ENCODE results near the gene RAB31.

Gene RAB31

GRCh38 chr18:9716780-9717563 is 8.9 kb downstream of the RAB31 start:
- no peak overlapping the region for H3K4me3 ChIP-seq (ENCODE audit: low read depth, low read length)
- TF ChIP-seq POLR2A (IDR thresholded peaks at IDR 0.05; ENCODE audit: extremely low read depth, insufficient read length) = no peak
- no peak for TF ChIP-seq CTCF (IDR thresholded peaks at IDR 0.05; ENCODE audit: low read depth, low read length)
- no peak for TF ChIP-seq MYC (IDR thresholded peaks at IDR 0.05; ENCODE audit: low read depth, low read length)
- no peak for TF ChIP-seq MAX (IDR thresholded peaks at IDR 0.05; ENCODE audit: low read depth, low read length)
- DNase-seq (ENCODE audit: low read depth) = no peak

DNA sequence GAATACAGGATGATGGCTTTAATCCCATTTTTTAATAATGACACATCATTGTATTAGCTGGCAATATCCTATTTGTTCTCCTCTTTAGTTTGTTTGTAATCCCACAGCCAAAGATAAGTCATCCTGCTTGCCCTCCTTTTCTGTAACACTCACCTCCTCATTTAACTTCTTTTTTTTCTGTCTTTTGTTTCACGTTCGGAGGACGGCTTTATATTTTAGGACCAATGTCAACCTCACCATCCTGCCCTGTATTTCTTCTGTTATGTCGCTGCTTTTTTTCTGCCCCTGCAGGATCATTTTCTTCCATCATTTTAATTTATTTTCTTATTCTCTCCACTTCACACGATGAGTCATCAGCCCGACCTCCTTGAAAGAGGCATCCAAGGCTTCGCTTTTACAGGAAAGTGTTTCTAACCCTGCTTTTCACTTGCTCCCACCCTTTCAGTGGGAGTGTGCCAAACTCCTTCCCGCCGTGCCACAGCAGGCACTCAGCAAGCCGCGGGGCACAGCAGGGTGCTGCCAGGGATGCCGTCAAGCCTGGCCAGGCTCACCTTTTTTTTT is 11.4 kb downstream of the RAB31 start:
- DNase-seq (ENCODE audit: low read depth) = no peak
- no peak overlapping the region for H3K4me3 ChIP-seq (ENCODE audit: low read depth, low read length)
- TF ChIP-seq MYC (IDR thresholded peaks at IDR 0.05; ENCODE audit: low read depth, low read length) (no peak), CTCF (IDR thresholded peaks at IDR 0.05; ENCODE audit: low read depth, low read length) (no peak), MAX (IDR thresholded peaks at IDR 0.05; ENCODE audit: low read depth, low read length) (no peak), POLR2A (IDR thresholded peaks at IDR 0.05; ENCODE audit: extremely low read depth, insufficient read length) (no peak)

- DNase-seq (ENCODE audit: low read depth) = no peak
- H3K4me3 ChIP-seq (ENCODE audit: low read depth, low read length) = no peak overlapping the region
- TF ChIP-seq MYC (IDR thresholded peaks at IDR 0.05; ENCODE audit: low read depth, low read length) (no peak), CTCF (IDR thresholded peaks at IDR 0.05; ENCODE audit: low read depth, low read length) (no peak), POLR2A (IDR thresholded peaks at IDR 0.05; ENCODE audit: extremely low read depth, insufficient read length) (no peak), MAX (IDR thresholded peaks at IDR 0.05; ENCODE audit: low read depth, low read length) (no peak)
Observed at GRCh38 chr18:9720327-9720726, 12.2 kb downstream of the RAB31 start.

GRCh38 chr18:9721893-9722550 is 13.9 kb downstream of the RAB31 start:
- DNase-seq (ENCODE audit: low read depth) = no peak
- TF ChIP-seq CTCF (IDR thresholded peaks at IDR 0.05; ENCODE audit: low read depth, low read length) (no peak), POLR2A (IDR thresholded peaks at IDR 0.05; ENCODE audit: extremely low read depth, insufficient read length) (no peak), MAX (IDR thresholded peaks at IDR 0.05; ENCODE audit: low read depth, low read length) (no peak), MYC (IDR thresholded peaks at IDR 0.05; ENCODE audit: low read depth, low read length) (no peak)
- no peak overlapping the region for H3K4me3 ChIP-seq (ENCODE audit: low read depth, low read length)

GRCh38 chr18:9722691-9723090 is 14.6 kb downstream of the RAB31 start:
- no peak for DNase-seq (ENCODE audit: low read depth)
- TF ChIP-seq MYC (IDR thresholded peaks at IDR 0.05; ENCODE audit: low read depth, low read length) (no peak), POLR2A (IDR thresholded peaks at IDR 0.05; ENCODE audit: extremely low read depth, insufficient read length) (no peak), CTCF (IDR thresholded peaks at IDR 0.05; ENCODE audit: low read depth, low read length) (no peak), MAX (IDR thresholded peaks at IDR 0.05; ENCODE audit: low read depth, low read length) (no peak)
- H3K4me3 ChIP-seq (ENCODE audit: low read depth, low read length) = no peak overlapping the region
